ENCODE results near the gene MEGF11.

The MEGF11 gene

DNA sequence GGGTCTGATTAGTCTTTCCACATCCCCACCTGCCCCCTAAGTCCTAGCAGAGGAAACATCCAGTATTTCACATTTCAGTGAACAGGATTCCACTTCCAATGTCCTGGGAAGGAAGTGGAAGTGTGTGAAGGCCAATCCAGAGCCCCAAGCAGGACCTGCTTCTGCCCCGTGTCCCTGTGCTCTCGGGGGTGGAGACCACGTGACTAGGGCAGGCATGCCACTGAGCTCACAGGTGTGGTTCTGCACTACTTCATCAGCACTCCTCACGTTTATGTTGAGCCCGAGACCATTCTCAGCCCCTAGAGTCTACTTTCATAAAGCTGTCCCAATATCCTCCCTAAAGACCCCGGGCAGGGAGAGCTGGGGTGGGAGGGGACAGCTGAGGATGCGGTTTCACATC lies 299.9 kb downstream of the MEGF11 start:
- no peak for ATAC-seq (ENCODE audit: low read depth)
- no peak overlapping the region for H3K4me3 ChIP-seq (ENCODE audit: severe bottlenecking)
- H3K27ac ChIP-seq (ENCODE audit: poor library complexity, severe bottlenecking), result no peak overlapping the region
- H3K4me1 ChIP-seq (ENCODE audit: insufficient read depth, poor library complexity, severe bottlenecking), result peaks cover 5% of the 10 kb centered on the region
- TF ChIP-seq, protein P1, sequence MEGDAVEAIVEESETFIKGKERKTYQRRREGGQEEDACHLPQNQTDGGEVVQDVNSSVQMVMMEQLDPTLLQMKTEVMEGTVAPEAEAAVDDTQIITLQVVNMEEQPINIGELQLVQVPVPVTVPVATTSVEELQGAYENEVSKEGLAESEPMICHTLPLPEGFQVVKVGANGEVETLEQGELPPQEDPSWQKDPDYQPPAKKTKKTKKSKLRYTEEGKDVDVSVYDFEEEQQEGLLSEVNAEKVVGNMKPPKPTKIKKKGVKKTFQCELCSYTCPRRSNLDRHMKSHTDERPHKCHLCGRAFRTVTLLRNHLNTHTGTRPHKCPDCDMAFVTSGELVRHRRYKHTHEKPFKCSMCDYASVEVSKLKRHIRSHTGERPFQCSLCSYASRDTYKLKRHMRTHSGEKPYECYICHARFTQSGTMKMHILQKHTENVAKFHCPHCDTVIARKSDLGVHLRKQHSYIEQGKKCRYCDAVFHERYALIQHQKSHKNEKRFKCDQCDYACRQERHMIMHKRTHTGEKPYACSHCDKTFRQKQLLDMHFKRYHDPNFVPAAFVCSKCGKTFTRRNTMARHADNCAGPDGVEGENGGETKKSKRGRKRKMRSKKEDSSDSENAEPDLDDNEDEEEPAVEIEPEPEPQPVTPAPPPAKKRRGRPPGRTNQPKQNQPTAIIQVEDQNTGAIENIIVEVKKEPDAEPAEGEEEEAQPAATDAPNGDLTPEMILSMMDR (IDR thresholded peaks at IDR 0.05; ENCODE audit: poor library complexity, severe bottlenecking), result no peak
- no peaks in the 10 kb centered on the region for H3K27me3 ChIP-seq (ENCODE audit: insufficient read depth, poor library complexity, severe bottlenecking)
- no peaks in the 10 kb centered on the region for H3K9me3 ChIP-seq (ENCODE audit: severe bottlenecking)
- no peaks in the 10 kb centered on the region for H3K36me3 ChIP-seq (ENCODE audit: low read depth)
- no peak for DNase-seq (ENCODE audit: low spot score)

DNA sequence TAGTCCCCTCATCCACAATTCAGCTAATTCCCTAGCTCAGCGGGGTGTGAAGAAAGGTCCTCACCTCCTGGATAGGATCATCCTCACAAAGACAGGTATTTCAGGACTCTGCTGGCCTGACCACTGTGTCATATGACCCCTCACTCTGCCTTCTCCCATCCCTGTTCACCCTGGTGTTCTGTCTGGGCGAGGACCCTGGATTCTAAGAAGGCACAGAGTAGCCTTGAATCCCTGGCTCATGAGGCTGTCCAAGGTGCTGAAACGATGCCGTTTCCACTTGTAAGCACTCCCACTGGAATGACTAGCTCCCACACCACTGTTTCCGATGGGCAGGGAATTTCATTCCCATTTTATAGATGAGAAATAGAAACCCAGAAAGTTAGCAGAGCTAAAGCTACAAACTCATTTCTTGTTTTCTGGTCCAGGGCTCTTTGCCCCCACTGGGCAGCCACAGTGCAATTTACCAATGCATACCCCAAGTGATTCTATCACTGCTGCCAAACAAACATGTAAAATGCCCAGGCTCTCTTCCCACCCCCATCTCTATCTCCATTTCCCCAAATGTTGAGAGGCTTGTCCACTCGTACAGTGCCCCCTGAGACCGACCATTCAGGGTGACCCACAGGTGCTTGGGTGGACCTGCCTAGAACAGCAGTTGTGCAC lies 301.0 kb downstream of the MEGF11 start:
- H3K4me1 ChIP-seq (ENCODE audit: insufficient read depth, poor library complexity, severe bottlenecking), result peaks cover 5% of the 10 kb centered on the region
- ATAC-seq (ENCODE audit: low read depth) (peak; percentile 65), DNase-seq (ENCODE audit: low spot score) (no peak)
- TF ChIP-seq, protein P1 (IDR thresholded peaks at IDR 0.05; ENCODE audit: poor library complexity, severe bottlenecking), result no peak
- no peak overlapping the region for H3K4me3 ChIP-seq (ENCODE audit: severe bottlenecking)
- H3K9me3 ChIP-seq (ENCODE audit: severe bottlenecking), result no peaks in the 10 kb centered on the region
- H3K36me3 ChIP-seq (ENCODE audit: low read depth), result no peaks in the 10 kb centered on the region
- H3K27ac ChIP-seq (ENCODE audit: poor library complexity, severe bottlenecking), result no peak overlapping the region
- no peaks in the 10 kb centered on the region for H3K27me3 ChIP-seq (ENCODE audit: insufficient read depth, poor library complexity, severe bottlenecking)

DNA sequence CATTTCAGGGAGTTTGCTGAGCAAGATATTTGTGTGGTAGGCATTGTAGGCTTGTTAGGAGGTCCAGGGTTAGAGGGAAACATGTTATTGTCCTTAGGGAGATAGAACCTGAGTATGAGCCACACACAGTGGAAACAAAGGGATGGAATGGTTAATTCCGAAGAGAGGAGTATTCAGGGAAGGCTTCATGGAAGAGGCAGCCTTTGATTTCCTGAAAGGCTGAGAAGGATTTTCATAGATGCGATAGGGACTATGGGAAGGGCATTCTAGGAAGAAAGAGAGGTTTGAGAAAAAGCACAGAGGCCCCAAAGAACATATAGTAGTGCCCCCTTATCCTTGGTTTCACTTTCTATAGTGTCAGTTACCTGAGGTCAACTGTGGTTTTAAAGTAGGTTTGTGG lies 302.5 kb downstream of the MEGF11 start:
- TF ChIP-seq, protein P1 (IDR thresholded peaks at IDR 0.05; ENCODE audit: poor library complexity, severe bottlenecking), result no peak
- DNase-seq (ENCODE audit: low spot score) (no peak), ATAC-seq (ENCODE audit: low read depth) (no peak)
- Histone ChIP-seq H3K36me3 (ENCODE audit: low read depth) (no peaks in the 10 kb centered on the region), H3K27ac (ENCODE audit: poor library complexity, severe bottlenecking) (no peak overlapping the region), H3K4me1 (ENCODE audit: insufficient read depth, poor library complexity, severe bottlenecking) (peaks cover 5% of the 10 kb centered on the region), H3K27me3 (ENCODE audit: insufficient read depth, poor library complexity, severe bottlenecking) (no peaks in the 10 kb centered on the region), H3K9me3 (ENCODE audit: severe bottlenecking) (no peaks in the 10 kb centered on the region), H3K4me3 (ENCODE audit: severe bottlenecking) (no peak overlapping the region)

DNA sequence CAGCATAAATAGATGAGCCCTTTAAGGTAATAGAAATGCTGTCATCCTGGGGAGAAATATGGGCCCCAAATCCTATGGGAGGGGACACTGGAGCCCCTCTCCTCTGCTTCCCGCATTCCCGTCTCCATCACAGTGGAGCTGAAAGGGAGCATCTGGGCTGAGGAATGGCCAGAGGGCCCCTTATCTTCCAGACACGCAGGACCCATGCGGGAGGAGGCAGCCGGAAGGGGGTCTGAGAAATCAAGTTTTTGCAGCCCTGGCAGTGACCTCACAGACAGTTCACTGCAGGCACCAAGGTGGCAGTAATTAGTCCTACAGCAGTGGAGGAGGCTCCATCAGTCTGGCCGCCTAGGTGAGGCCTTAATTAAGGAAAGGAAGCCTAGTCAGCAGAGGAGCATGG lies 304.1 kb downstream of the MEGF11 start:
- no peaks in the 10 kb centered on the region for H3K9me3 ChIP-seq (ENCODE audit: severe bottlenecking)
- no peak for DNase-seq (ENCODE audit: low spot score)
- no peak overlapping the region for H3K4me3 ChIP-seq (ENCODE audit: severe bottlenecking)
- no peak for ATAC-seq (ENCODE audit: low read depth)
- H3K27me3 ChIP-seq (ENCODE audit: insufficient read depth, poor library complexity, severe bottlenecking), result no peaks in the 10 kb centered on the region
- H3K36me3 ChIP-seq (ENCODE audit: low read depth), result no peaks in the 10 kb centered on the region
- no peak overlapping the region for H3K27ac ChIP-seq (ENCODE audit: poor library complexity, severe bottlenecking)
- TF ChIP-seq, protein P1 (IDR thresholded peaks at IDR 0.05; ENCODE audit: poor library complexity, severe bottlenecking), result no peak
- peaks cover 5% of the 10 kb centered on the region for H3K4me1 ChIP-seq (ENCODE audit: insufficient read depth, poor library complexity, severe bottlenecking)

DNA sequence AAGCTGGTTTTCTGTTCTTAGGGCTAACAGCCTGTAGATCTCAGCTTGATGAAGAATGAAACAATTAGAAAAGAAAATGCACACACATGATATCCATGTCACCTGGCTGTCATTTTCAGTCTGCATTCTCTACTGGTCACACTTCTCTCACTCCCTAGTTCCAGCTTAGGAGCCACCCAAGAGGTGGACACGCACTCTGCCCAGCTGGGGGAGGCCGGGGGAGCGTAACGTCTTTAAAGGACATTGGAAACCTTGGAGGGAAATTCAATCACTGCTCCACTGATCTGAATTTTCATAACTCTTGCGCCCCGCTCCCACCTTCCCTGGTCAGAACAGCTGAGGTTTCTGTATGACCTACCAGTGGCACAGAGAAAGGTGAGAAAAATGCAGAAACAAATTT lies 304.5 kb downstream of the MEGF11 start:
- H3K36me3 ChIP-seq (ENCODE audit: low read depth), result no peaks in the 10 kb centered on the region
- H3K4me3 ChIP-seq (ENCODE audit: severe bottlenecking), result no peak overlapping the region
- no peaks in the 10 kb centered on the region for H3K9me3 ChIP-seq (ENCODE audit: severe bottlenecking)
- no peak for ATAC-seq (ENCODE audit: low read depth)
- H3K27me3 ChIP-seq (ENCODE audit: insufficient read depth, poor library complexity, severe bottlenecking), result no peaks in the 10 kb centered on the region
- no peak overlapping the region for H3K27ac ChIP-seq (ENCODE audit: poor library complexity, severe bottlenecking)
- TF ChIP-seq, protein P1 (IDR thresholded peaks at IDR 0.05; ENCODE audit: poor library complexity, severe bottlenecking), result no peak
- peaks cover 3% of the 10 kb centered on the region for H3K4me1 ChIP-seq (ENCODE audit: insufficient read depth, poor library complexity, severe bottlenecking)
- no peak for DNase-seq (ENCODE audit: low spot score)

All from RWPE2 (cell line).